Transverse colon (tissue), 4 donors: Measurements from ENCODE around the gene AEN. TPM values are rescaled to one million over a fixed set of nuclear protein-coding genes. Genes with fewer than 3 reads are reported as not detected.

Source experiments
- DNase-seq: peaks from one replicate; pipeline ENCODE4 v3.0.0-alpha.2; 2019
- H3K27ac ChIP-seq, 4 donors: fragments of 200-600 bp; sonication (generic); 2 replicates each; pipeline ENCODE4 v1.5.1; 2016 to 2018; ENCODE audit warnings: inconsistent platforms in 4 of 4
- H3K27me3 ChIP-seq: fragments of 200-600 bp; sonication (generic); 2 replicates; pipeline ENCODE4 v1.5.1; 2017; ENCODE audit warnings: inconsistent platforms
- H3K36me3 ChIP-seq, 4 donors: fragments of 200-600 bp; sonication (generic); 2 replicates each; pipeline ENCODE4 v1.5.1; 2017 to 2019; ENCODE audit warnings: inconsistent platforms in 4 of 4
- H3K4me1 ChIP-seq, 4 donors: fragments of 200-600 bp; sonication (generic); 2 replicates each; pipeline ENCODE4 v1.5.1; 2017 to 2020; ENCODE audit warnings: inconsistent platforms in 4 of 4
- H3K4me3 ChIP-seq, 4 donors: fragments of 200-600 bp; sonication (generic); 1 replicate in 1 of 4; 2 replicates in 3 of 4; pipeline versions ENCODE4 v1.5.1 to v1.6.1; 2017 to 2019; ENCODE audit warnings: inconsistent platforms in 4 of 4
- H3K9me3 ChIP-seq, 2 donors: fragments of 200-600 bp; sonication (generic); 2 replicates each; pipeline ENCODE4 v1.5.1; 2017 to 2019; ENCODE audit warnings: inconsistent platforms in 2 of 2
- EP300 ChIP-seq: sonication (generic); formaldehyde crosslinking; IDR thresholded peaks from one replicate; pipeline ENCODE4 v1.6.1; 2017; ENCODE audit warnings: antibody characterized with exemption, low read depth
- POLR2A ChIP-seq: fragments of 450-650 bp; IDR thresholded peaks from one replicate; pipeline ENCODE4 v1.6.1; 2016; ENCODE audit warnings: antibody characterized with exemption, mild to moderate bottlenecking, moderate library complexity
- POLR2AphosphoS5 ChIP-seq, 3 donors: sonication (generic); formaldehyde crosslinking; IDR thresholded peaks; one replicate each; pipeline ENCODE4 v1.6.1; 2016; ENCODE audit warnings: antibody characterized with exemption in 3 of 3
- WGBS, 2 donors: methylation state at CpG; one replicate each; pipeline ENCODE4 v1.1.5; 2018; ENCODE audit warnings: low coverage in 1 of 2; 5-methylcytosine and 5-hydroxymethylcytosine counted together
- in situ Hi-C, 4 donors: fragments of 200-750 bp; cut with MboI; loops; one replicate each; pipeline versions ENCODE4 v1.15.0 to v1.15.1; 2017; ENCODE audit warnings: low sequenced_read_pairs in 3 of 4, low pct_ligation_motif_present in 1 of 4, low pct_unique_long_range_greater_than_20kb in 1 of 4
- intact Hi-C: fragments of 100-400 bp; cut with DNase I; formaldehyde crosslinking; loops from one replicate; pipeline ENCODE4 v1.15.1; 2023; ENCODE audit warnings: low total_unique reads
- total RNA-seq, 4 donors: library from RNA; depleted of rRNA; stranded (reverse); fragments of >200 nt; gene quantifications; one replicate each; pipeline ENCODE4 v1.1.0, GENCODE V29; 2016
- TF ChIP-seq, protein P1 (sequence below), 5 experiments: fragments of 200-600 bp in 3 of 5; fragments of 450-650 bp in 2 of 5; sonication (generic) in 3 of 5; IDR thresholded peaks; 1 replicate in 2 of 5; 2 replicates in 3 of 5; pipeline ENCODE4 v1.5.1; 2016 to 2017; ENCODE audit warnings: antibody characterized with exemption in 5 of 5, inconsistent platforms in 3 of 5, mild to moderate bottlenecking in 2 of 5, moderate library complexity in 1 of 5

The AEN gene
- total RNA-seq, 4 donors from 2014 or later, result 1.5 to 22.7 (median 8.7) TPM

DNA sequence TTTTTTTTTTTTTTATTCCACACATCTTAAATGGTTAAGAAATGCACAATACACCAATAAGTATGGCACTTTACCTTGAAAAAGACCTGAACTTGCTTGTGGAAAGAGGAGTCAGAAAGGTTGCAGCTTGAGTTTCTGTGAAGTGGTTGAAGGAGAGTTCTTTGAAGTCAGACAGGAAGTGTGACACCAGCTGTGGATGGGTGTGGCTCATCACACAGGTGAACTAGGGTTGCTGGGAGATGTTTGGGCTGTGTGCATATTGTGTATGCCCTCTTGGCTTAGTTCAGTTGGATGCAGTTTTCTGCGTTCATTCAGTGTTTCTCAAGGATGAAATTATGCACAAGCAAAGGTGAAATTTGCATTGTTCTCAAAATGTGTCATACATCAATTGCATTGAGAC, 6.3 kb downstream of the AEN start:
- WGBS, 2 donors, result 72% methylated on average over 1 of the region's 1 CpG; no CpG with 5 or more reads in 1 of the 2 donors
- H3K27ac ChIP-seq, result peak overlapping the region; percentile 23 to 57 (median 42)

DNA sequence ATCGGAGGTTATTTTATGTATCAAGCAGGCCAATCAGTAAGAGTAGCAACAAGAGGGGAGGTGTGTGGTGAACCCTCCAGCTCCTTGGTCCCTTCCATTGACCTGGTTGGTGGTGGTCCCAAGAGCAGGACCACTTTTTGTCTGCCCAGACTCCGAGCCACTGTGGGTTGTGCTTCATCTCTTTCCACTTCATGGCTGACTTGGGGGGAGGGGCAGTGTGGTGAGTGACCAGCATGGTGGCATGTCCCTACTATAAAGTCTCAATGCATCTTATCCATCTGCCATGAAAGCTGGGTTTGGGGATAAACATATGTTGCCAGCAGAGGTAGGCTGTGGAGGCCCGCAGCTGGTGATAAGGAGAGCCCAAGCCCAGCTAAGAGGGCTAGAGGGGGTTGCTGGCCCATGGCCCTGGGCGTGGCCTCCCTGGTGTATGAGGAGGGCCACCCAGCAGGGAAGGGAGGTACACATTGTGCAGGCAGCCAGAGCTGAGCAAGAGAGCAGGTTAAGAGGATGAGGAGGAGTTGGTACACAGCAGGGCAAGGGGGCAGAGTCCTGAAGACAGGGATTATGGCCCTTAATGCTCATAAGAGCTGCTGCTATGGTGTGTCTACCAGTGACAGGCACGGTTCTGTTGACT, 7.0 kb downstream of the AEN start:
- Histone ChIP-seq H3K27ac (peak overlapping the region in 1 of 4 donors; percentile 42), H3K4me3 (no peak overlapping the region), H3K4me1 (peaks cover 7 to 44% (median 29%) of the 10 kb centered on the region in 4 donors), H3K36me3 (peaks cover 0 to 7% (median 0%) of the 10 kb centered on the region in 4 donors), H3K27me3 (no peaks in the 10 kb centered on the region), H3K9me3 (no peaks in the 10 kb centered on the region)
- in situ Hi-C loops (no loop called here), intact Hi-C loops (no loop called here)
- TF ChIP-seq POLR2A, result no peak
- TF ChIP-seq, protein P1, sequence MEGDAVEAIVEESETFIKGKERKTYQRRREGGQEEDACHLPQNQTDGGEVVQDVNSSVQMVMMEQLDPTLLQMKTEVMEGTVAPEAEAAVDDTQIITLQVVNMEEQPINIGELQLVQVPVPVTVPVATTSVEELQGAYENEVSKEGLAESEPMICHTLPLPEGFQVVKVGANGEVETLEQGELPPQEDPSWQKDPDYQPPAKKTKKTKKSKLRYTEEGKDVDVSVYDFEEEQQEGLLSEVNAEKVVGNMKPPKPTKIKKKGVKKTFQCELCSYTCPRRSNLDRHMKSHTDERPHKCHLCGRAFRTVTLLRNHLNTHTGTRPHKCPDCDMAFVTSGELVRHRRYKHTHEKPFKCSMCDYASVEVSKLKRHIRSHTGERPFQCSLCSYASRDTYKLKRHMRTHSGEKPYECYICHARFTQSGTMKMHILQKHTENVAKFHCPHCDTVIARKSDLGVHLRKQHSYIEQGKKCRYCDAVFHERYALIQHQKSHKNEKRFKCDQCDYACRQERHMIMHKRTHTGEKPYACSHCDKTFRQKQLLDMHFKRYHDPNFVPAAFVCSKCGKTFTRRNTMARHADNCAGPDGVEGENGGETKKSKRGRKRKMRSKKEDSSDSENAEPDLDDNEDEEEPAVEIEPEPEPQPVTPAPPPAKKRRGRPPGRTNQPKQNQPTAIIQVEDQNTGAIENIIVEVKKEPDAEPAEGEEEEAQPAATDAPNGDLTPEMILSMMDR (IDR thresholded peaks at IDR 0.05), result no peak
- no peak for TF ChIP-seq POLR2AphosphoS5 (IDR thresholded peaks at IDR 0.05)
- no peak for TF ChIP-seq EP300
- DNase-seq, result no peak
- WGBS, 2 donors, result 86 to 100% methylated on average over 3 to 5 of the region's 5 CpGs

More for the DNA sequence above, 6.3 kb downstream of the AEN start:
- in situ Hi-C loops, result no loop called here
- no peaks in the 10 kb centered on the region for H3K27me3 ChIP-seq
- no peak for TF ChIP-seq EP300
- peak; percentile 19 to 53 (median 42) for TF ChIP-seq POLR2AphosphoS5 (IDR thresholded peaks at IDR 0.05)
- TF ChIP-seq, protein P1 (IDR thresholded peaks at IDR 0.05), result no peak
- TF ChIP-seq POLR2A, result peak; percentile 20
- intact Hi-C loops, result no loop called here
- peak; percentile 71 for DNase-seq
- H3K36me3 ChIP-seq, result peaks cover 0 to 7% (median 0%) of the 10 kb centered on the region in 4 donors
- H3K4me1 ChIP-seq, result peaks cover 12 to 51% (median 36%) of the 10 kb centered on the region in 4 donors
- H3K9me3 ChIP-seq, result no peaks in the 10 kb centered on the region
- H3K4me3 ChIP-seq, result no peak overlapping the region

DNA sequence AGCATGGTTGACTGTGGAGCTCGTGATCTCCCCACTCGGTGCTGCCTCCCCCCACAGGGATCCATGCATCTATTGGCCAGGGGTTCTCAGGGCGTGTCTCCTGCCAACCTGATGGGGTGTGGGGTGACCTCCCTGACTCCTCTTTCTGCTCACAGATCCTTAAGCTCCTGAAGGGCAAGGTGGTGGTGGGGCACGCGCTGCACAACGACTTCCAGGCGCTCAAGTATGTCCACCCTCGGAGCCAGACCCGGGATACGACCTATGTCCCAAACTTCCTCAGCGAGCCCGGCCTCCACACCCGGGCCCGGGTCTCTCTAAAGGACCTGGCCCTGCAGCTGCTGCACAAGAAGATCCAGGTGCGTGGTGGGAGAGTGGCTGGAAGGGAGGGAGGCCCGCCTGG, 7.9 kb downstream of the AEN start:
- H3K4me1 ChIP-seq, result peaks cover 7 to 36% (median 23%) of the 10 kb centered on the region in 4 donors
- no peaks in the 10 kb centered on the region for H3K27me3 ChIP-seq
- in situ Hi-C loops, result no loop called here
- TF ChIP-seq, protein P1 (IDR thresholded peaks at IDR 0.05), result no peak
- TF ChIP-seq EP300 (no peak), POLR2A (no peak), POLR2AphosphoS5 (IDR thresholded peaks at IDR 0.05) (no peak)
- peak overlapping the region in 2 of 4 donors; percentile 61 to 63 for H3K27ac ChIP-seq
- DNase-seq, result no peak
- peaks cover 0 to 7% (median 0%) of the 10 kb centered on the region in 4 donors for H3K36me3 ChIP-seq
- no peaks in the 10 kb centered on the region for H3K9me3 ChIP-seq
- no peak overlapping the region for H3K4me3 ChIP-seq
- 94% methylated on average over 15 of the region's 16 CpGs; no CpG with 5 or more reads in 1 of the 2 donors for WGBS, 2 donors
- intact Hi-C loops, result no loop called here

DNA sequence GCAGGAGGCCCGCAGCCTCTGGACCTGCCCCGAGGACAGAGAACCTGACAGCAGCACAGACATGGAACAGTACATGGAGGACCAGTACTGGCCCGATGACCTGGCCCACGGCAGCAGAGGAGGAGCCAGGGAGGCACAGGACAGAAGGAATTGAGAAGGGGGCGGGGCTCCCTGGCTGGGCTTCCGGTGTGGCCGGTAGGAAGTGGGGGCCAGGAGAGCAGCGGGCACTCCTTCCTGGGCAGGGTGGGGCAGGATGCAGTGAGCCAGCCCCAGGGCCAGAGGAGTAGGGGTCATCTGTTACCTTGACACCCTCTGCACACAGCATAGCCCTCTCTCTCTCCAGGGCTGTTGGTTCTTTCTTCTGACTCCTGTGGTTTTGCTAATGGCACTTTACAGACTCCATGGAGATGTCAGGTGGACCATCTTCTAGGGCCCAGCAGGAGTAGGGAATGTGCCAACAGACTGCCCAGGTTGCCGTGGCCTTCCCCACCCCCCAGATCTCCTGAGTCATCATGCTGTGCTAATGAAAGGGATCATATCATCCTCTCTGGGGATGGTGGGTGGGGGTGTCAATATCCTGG, 9.1 kb downstream of the AEN start:
- TF ChIP-seq POLR2AphosphoS5 (IDR thresholded peaks at IDR 0.05), result peak in 1 of 3 donors; percentile 14
- TF ChIP-seq POLR2A, result no peak
- no peak for TF ChIP-seq EP300
- TF ChIP-seq, protein P1 (IDR thresholded peaks at IDR 0.05), result no peak
- intact Hi-C loops (no loop called here), in situ Hi-C loops (no loop called here)
- Histone ChIP-seq H3K4me1 (peaks cover 7 to 28% (median 16%) of the 10 kb centered on the region in 4 donors), H3K27ac (peak overlapping the region; percentile 26 to 63 (median 56)), H3K9me3 (no peaks in the 10 kb centered on the region), H3K27me3 (no peaks in the 10 kb centered on the region), H3K36me3 (peaks cover 0 to 7% (median 0%) of the 10 kb centered on the region in 4 donors), H3K4me3 (no peak overlapping the region)
- WGBS, 2 donors, result 70% methylated on average over 8 of the region's 9 CpGs; no CpG with 5 or more reads in 1 of the 2 donors
- DNase-seq, result peak; percentile 77
